ACC112 (cell line): Measurements from ENCODE around the gene MILR1.
A peak's percentile ranks its signal among the peaks of the same experiment; 100 is the strongest.
"Not testable (repeated sequence)": the region's sequence is repeated elsewhere in the genome, so short reads cannot be mapped to it uniquely, and the experiment has no call there.

Source experiments
- H2AFZ ChIP-seq: fragments of 200-600 bp; sonication (generic); one replicate; pipeline ENCODE4 v1.6.0; 2017; ENCODE audit warnings: antibody characterized with exemption, low read length; ENCODE audit not compliant: unreplicated experiment
- H3K27ac ChIP-seq: fragments of 200-600 bp; sonication (generic); 2 replicates; pipeline ENCODE4 v1.5.1; 2014; ENCODE audit warnings: low read depth, mild to moderate bottlenecking, antibody characterized with exemption, low read length, moderate library complexity
- H3K27me3 ChIP-seq: fragments of 200-600 bp; sonication (generic); 2 replicates; pipeline ENCODE4 v1.6.1; 2014; ENCODE audit warnings: mild to moderate bottlenecking, antibody characterized with exemption, low read length, moderate library complexity, mixed read lengths; ENCODE audit not compliant: insufficient read depth
- H3K36me3 ChIP-seq: fragments of 200-600 bp; sonication (generic); 2 replicates; pipeline ENCODE4 v1.6.1; 2016; ENCODE audit warnings: mild to moderate bottlenecking, antibody characterized with exemption, low read length, moderate library complexity, mixed read lengths; ENCODE audit not compliant: insufficient read depth
- H3K4me1 ChIP-seq: fragments of 200-600 bp; sonication (generic); one replicate; pipeline ENCODE4 v1.6.1; 2016; ENCODE audit warnings: low read length, mixed read lengths; ENCODE audit not compliant: insufficient read depth, unreplicated experiment, control insufficient read depth
- H3K4me3 ChIP-seq: fragments of 200-600 bp; sonication (generic); 2 replicates; pipeline ENCODE4 v1.5.1; 2014; ENCODE audit warnings: mild to moderate bottlenecking, low read depth, low read length
- H3K79me2 ChIP-seq: fragments of 200-600 bp; sonication (generic); one replicate; pipeline ENCODE4 v1.6.0; 2016; ENCODE audit warnings: low read length; ENCODE audit not compliant: control insufficient read depth, unreplicated experiment, insufficient read depth

Gene MILR1

GRCh38 chr17:64428406-64428805 is 20.5 kb upstream of the MILR1 start:
- Histone ChIP-seq H3K27me3 (no peaks in the 10 kb centered on the region), H2AFZ (no peak overlapping the region), H3K4me3 (no peak overlapping the region), H3K36me3 (no peaks in the 10 kb centered on the region), H3K27ac (no peak overlapping the region), H3K79me2 (no peaks in the 10 kb centered on the region), H3K4me1 (peaks cover 11% of the 10 kb centered on the region)

- not testable (repeated sequence) for H2AFZ ChIP-seq, H3K36me3 ChIP-seq, H3K4me3 ChIP-seq, H3K27me3 ChIP-seq, H3K27ac ChIP-seq, H3K79me2 ChIP-seq, H3K4me1 ChIP-seq
These were observed 18.9 kb upstream of the MILR1 start for GRCh38 chr17:64430036-64430435.

- Histone ChIP-seq H3K4me3 (no peak overlapping the region), H3K36me3 (no peaks in the 10 kb centered on the region), H2AFZ (no peak overlapping the region), H3K4me1 (no peaks in the 10 kb centered on the region), H3K79me2 (no peaks in the 10 kb centered on the region), H3K27me3 (no peaks in the 10 kb centered on the region), H3K27ac (no peak overlapping the region)
These were observed 17.4 kb upstream of the MILR1 start for GRCh38 chr17:64431534-64431933.

- Histone ChIP-seq H3K4me3 (no peak overlapping the region), H2AFZ (no peak overlapping the region), H3K36me3 (no peaks in the 10 kb centered on the region; the same call in 1 of the 2 replicates)
These were observed 10.9 kb upstream of the MILR1 start for GRCh38 chr17:64437944-64438525.

GRCh38 chr17:64439521-64439920 is 9.4 kb upstream of the MILR1 start:
- not testable (repeated sequence) for H3K79me2 ChIP-seq, H2AFZ ChIP-seq, H3K36me3 ChIP-seq, H3K27me3 ChIP-seq, H3K4me3 ChIP-seq, H3K4me1 ChIP-seq, H3K27ac ChIP-seq

More at GRCh38 chr17:64437944-64438525, 10.9 kb upstream of the MILR1 start:
- Histone ChIP-seq H3K27ac (no peak overlapping the region), H3K27me3 (no peaks in the 10 kb centered on the region), H3K79me2 (no peaks in the 10 kb centered on the region), H3K4me1 (no peaks in the 10 kb centered on the region)

- no peaks in the 10 kb centered on the region for H3K79me2 ChIP-seq
- H3K36me3 ChIP-seq: no peaks in the 10 kb centered on the region; the same call in 1 of the 2 replicates
- H3K27me3 ChIP-seq: no peaks in the 10 kb centered on the region
- H3K4me3 ChIP-seq: no peak overlapping the region
- no peak overlapping the region for H2AFZ ChIP-seq
- H3K27ac ChIP-seq: no peak overlapping the region
- no peaks in the 10 kb centered on the region for H3K4me1 ChIP-seq
These were observed 9.0 kb upstream of the MILR1 start for GRCh38 chr17:64439956-64440355.

GRCh38 chr17:64441772-64442540 is 7.0 kb upstream of the MILR1 start:
- no peak overlapping the region for H3K27ac ChIP-seq
- no peaks in the 10 kb centered on the region; the same call in 1 of the 2 replicates for H3K36me3 ChIP-seq
- H3K4me3 ChIP-seq: no peak overlapping the region
- no peaks in the 10 kb centered on the region for H3K27me3 ChIP-seq
- H3K79me2 ChIP-seq: no peaks in the 10 kb centered on the region
- H2AFZ ChIP-seq: peak overlapping the region; percentile 2
- no peaks in the 10 kb centered on the region for H3K4me1 ChIP-seq

GRCh38 chr17:64442541-64442971 is 6.4 kb upstream of the MILR1 start:
- Histone ChIP-seq H2AFZ (peak overlapping the region; percentile 2), H3K27me3 (no peaks in the 10 kb centered on the region), H3K27ac (no peak overlapping the region), H3K4me3 (no peak overlapping the region), H3K36me3 (no peaks in the 10 kb centered on the region; the same call in 1 of the 2 replicates), H3K79me2 (no peaks in the 10 kb centered on the region), H3K4me1 (no peaks in the 10 kb centered on the region)

- Histone ChIP-seq H3K36me3 (no peaks in the 10 kb centered on the region), H3K4me3 (no peak overlapping the region), H2AFZ (no peak overlapping the region), H3K79me2 (no peaks in the 10 kb centered on the region), H3K27ac (no peak overlapping the region), H3K4me1 (peaks cover under 1% of the 10 kb centered on the region), H3K27me3 (no peaks in the 10 kb centered on the region)
These were observed 5.7 kb upstream of the MILR1 start for GRCh38 chr17:64443086-64443760.

GRCh38 chr17:64447526-64447925 is 1.4 kb upstream of the MILR1 start:
- Histone ChIP-seq H2AFZ (no peak overlapping the region), H3K27ac (no peak overlapping the region), H3K27me3 (no peaks in the 10 kb centered on the region), H3K4me1 (peaks cover 15% of the 10 kb centered on the region), H3K36me3 (peaks cover 10% of the 10 kb centered on the region; the same call in 1 of the 2 replicates), H3K79me2 (peaks cover 15% of the 10 kb centered on the region), H3K4me3 (no peak overlapping the region)
